ENCODE results near the gene CST7.
"Not testable (repeated sequence)": the region's sequence is repeated elsewhere in the genome, so short reads cannot be mapped to it uniquely, and the experiment has no call there.

DNA sequence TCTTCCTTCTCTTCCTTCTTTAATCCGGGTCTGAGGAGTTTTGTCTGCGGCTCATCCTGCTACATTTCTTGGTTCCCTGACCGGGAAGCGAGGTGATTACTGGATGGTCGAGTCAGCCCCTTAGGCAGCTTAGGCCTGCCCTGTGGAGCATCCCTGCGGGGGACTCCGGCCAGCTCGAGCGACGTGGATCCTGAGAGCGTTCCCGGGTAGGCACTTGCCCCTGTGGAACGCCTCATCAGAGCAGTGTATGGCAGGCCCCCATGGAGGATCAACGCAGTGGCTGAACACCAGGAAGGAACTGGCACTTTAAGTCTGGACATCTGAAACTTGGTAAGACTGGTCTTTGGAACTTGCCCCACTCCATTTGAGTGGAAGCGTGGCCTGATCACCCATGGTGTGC is 29.4 kb upstream of the CST7 start:
- not testable (repeated sequence) for TF ChIP-seq POLR2A (IDR thresholded peaks at IDR 0.05; ENCODE audit: insufficient read depth in 1 of 2, low read depth in 2 of 2, low read length in 2 of 2); KDM5B (CRISPR knock-in tag; IDR thresholded peaks at IDR 0.05; ENCODE audit: borderline replicate concordance); CHD2 (IDR thresholded peaks at IDR 0.05; ENCODE audit: low read depth, low read length); CTCF (CRISPR knock-in tag; IDR thresholded peaks at IDR 0.05); ZNF512 (CRISPR knock-in tag; IDR thresholded peaks at IDR 0.05); ZFP37 (CRISPR knock-in tag; IDR thresholded peaks at IDR 0.05; ENCODE audit: borderline replicate concordance); ZSCAN9 (CRISPR knock-in tag; IDR thresholded peaks at IDR 0.05; ENCODE audit: borderline replicate concordance); ZNF775 (CRISPR knock-in tag; IDR thresholded peaks at IDR 0.05; ENCODE audit: borderline replicate concordance)
- TF ChIP-seq, protein P1, sequence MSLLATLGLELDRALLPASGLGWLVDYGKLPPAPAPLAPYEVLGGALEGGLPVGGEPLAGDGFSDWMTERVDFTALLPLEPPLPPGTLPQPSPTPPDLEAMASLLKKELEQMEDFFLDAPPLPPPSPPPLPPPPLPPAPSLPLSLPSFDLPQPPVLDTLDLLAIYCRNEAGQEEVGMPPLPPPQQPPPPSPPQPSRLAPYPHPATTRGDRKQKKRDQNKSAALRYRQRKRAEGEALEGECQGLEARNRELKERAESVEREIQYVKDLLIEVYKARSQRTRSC (CRISPR knock-in tag; IDR thresholded peaks at IDR 0.05; ENCODE audit: low read depth) = not testable (repeated sequence)

All from HepG2 (cell line).